IPS DF 6.9 (cell line): ENCODE results near the gene IRF2.
"Not testable (repeated sequence)": the region's sequence is repeated elsewhere in the genome, so short reads cannot be mapped to it uniquely, and the experiment has no call there.

Experiments
- DNase-seq: peaks from one replicate; pipeline ENCODE4 v3.0.0-alpha.2; 2013; ENCODE audit warnings: low read depth, low spot score
- H3K27ac ChIP-seq: one replicate; pipeline ENCODE4 v1.5.1; 2013; ENCODE audit warnings: low read length, control low read depth
- H3K27me3 ChIP-seq: 2 replicates; pipeline ENCODE4 v1.6.1; 2013; ENCODE audit warnings: mild to moderate bottlenecking, low read length; ENCODE audit not compliant: control insufficient read depth, insufficient read depth
- H3K36me3 ChIP-seq: 2 replicates; pipeline ENCODE4 v1.6.1; 2013; ENCODE audit warnings: low read length; ENCODE audit not compliant: control insufficient read depth, insufficient read depth
- H3K4me1 ChIP-seq: 2 replicates; pipeline ENCODE4 v1.6.1; 2013; ENCODE audit warnings: low read length; ENCODE audit not compliant: control insufficient read depth, insufficient read depth
- H3K4me3 ChIP-seq: 2 replicates; pipeline ENCODE4 v1.5.1; 2013; ENCODE audit warnings: mild to moderate bottlenecking, low read length
- H3K9me3 ChIP-seq: 2 replicates; pipeline ENCODE4 v1.6.1; 2013; ENCODE audit warnings: low read length, inconsistent platforms; ENCODE audit not compliant: control insufficient read depth, insufficient read depth
- WGBS: extraction: QIAGEN DNeasy Blood & Tissue Kit; methylation state at CpG from one replicate; pipeline ENCODE4 v1.1.7; 2013; ENCODE audit warnings: mixed read lengths, missing lambda C conversion rate; ENCODE audit not compliant: insufficient read length, insufficient coverage; 5-methylcytosine and 5-hydroxymethylcytosine counted together

IRF2 gene

GRCh38 chr4:184347251-184348239, 126.8 kb downstream of the IRF2 start:
- Histone ChIP-seq H3K36me3 (no peaks in the 10 kb centered on the region), H3K4me3 (no peak overlapping the region), H3K4me1 (peaks cover 3% of the 10 kb centered on the region; the same call in 1 of the 2 replicates), H3K27me3 (no peaks in the 10 kb centered on the region), H3K27ac (peak overlapping the region; percentile 7), H3K9me3 (no peaks in the 10 kb centered on the region)
- WGBS = no CpG with 5 or more reads among the region's 16 CpGs
- DNase-seq = peak; percentile 78

- no peaks in the 10 kb centered on the region for H3K27me3 ChIP-seq
- no peaks in the 10 kb centered on the region for H3K9me3 ChIP-seq
- DNase-seq = no peak
- H3K4me3 ChIP-seq = no peak overlapping the region
- peaks cover 3% of the 10 kb centered on the region; the same call in 1 of the 2 replicates for H3K4me1 ChIP-seq
- no CpG with 5 or more reads among the region's 2 CpGs for WGBS
- H3K36me3 ChIP-seq = no peaks in the 10 kb centered on the region
- H3K27ac ChIP-seq = no peak overlapping the region
Observed at GRCh38 chr4:184346682-184347081, 127.7 kb downstream of the IRF2 start.

- not testable (repeated sequence) for DNase-seq, H3K27me3 ChIP-seq, H3K27ac ChIP-seq, H3K4me1 ChIP-seq, H3K36me3 ChIP-seq, H3K4me3 ChIP-seq, H3K9me3 ChIP-seq
- no CpG with 5 or more reads among the region's 6 CpGs for WGBS
Observed at GRCh38 chr4:184346273-184346672, 128.1 kb downstream of the IRF2 start.

- no CpG with 5 or more reads among the region's 3 CpGs for WGBS
- H3K9me3 ChIP-seq = no peaks in the 10 kb centered on the region
- H3K4me1 ChIP-seq = peaks cover 3% of the 10 kb centered on the region; the same call in 1 of the 2 replicates
- no peaks in the 10 kb centered on the region for H3K36me3 ChIP-seq
- no peak overlapping the region for H3K4me3 ChIP-seq
- no peak overlapping the region for H3K27ac ChIP-seq
- DNase-seq = no peak
- H3K27me3 ChIP-seq = no peaks in the 10 kb centered on the region
Observed at GRCh38 chr4:184345573-184345922, 128.8 kb downstream of the IRF2 start.

- Histone ChIP-seq H3K27me3 (no peaks in the 10 kb centered on the region), H3K9me3 (no peaks in the 10 kb centered on the region), H3K4me1 (peaks cover 3% of the 10 kb centered on the region; the same call in 1 of the 2 replicates), H3K4me3 (no peak overlapping the region), H3K36me3 (no peaks in the 10 kb centered on the region), H3K27ac (no peak overlapping the region)
- WGBS = no CpG with 5 or more reads among the region's 8 CpGs
- no peak for DNase-seq
Observed at GRCh38 chr4:184344899-184345572, 129.3 kb downstream of the IRF2 start.

- Histone ChIP-seq H3K9me3 (no peaks in the 10 kb centered on the region), H3K4me1 (peaks cover 3% of the 10 kb centered on the region; the same call in 1 of the 2 replicates), H3K27ac (no peak overlapping the region), H3K27me3 (no peaks in the 10 kb centered on the region), H3K36me3 (no peaks in the 10 kb centered on the region), H3K4me3 (no peak overlapping the region)
- no peak for DNase-seq
- no CpG with 5 or more reads among the region's 4 CpGs for WGBS
Observed at GRCh38 chr4:184344435-184344834, 129.9 kb downstream of the IRF2 start.

- Histone ChIP-seq H3K36me3 (no peaks in the 10 kb centered on the region), H3K9me3 (no peaks in the 10 kb centered on the region), H3K27me3 (no peaks in the 10 kb centered on the region), H3K4me3 (peak overlapping the region; percentile 35; the same call in 1 of the 2 replicates), H3K4me1 (peaks cover 3% of the 10 kb centered on the region; the same call in 1 of the 2 replicates), H3K27ac (no peak overlapping the region)
- no CpG with 5 or more reads among the region's 19 CpGs for WGBS
- DNase-seq = peak; percentile 67
Observed at GRCh38 chr4:184343502-184344177, 130.7 kb downstream of the IRF2 start.

- not testable (repeated sequence) for H3K4me3 ChIP-seq, H3K4me1 ChIP-seq
- no CpG with 5 or more reads among the region's 1 CpG for WGBS
Observed at GRCh38 chr4:184342857-184343237, 131.5 kb downstream of the IRF2 start.

GRCh38 chr4:184342167-184342856, 132.0 kb downstream of the IRF2 start:
- H3K27ac ChIP-seq = no peak overlapping the region
- no peaks in the 10 kb centered on the region for H3K27me3 ChIP-seq
- no peaks in the 10 kb centered on the region; the same call in 1 of the 2 replicates for H3K4me1 ChIP-seq
- DNase-seq = no peak
- no peaks in the 10 kb centered on the region for H3K9me3 ChIP-seq
- no CpG with 5 or more reads among the region's 6 CpGs for WGBS
- no peak overlapping the region for H3K4me3 ChIP-seq
- H3K36me3 ChIP-seq = no peaks in the 10 kb centered on the region

More at GRCh38 chr4:184342857-184343237, 131.5 kb downstream of the IRF2 start:
- not testable (repeated sequence) for H3K9me3 ChIP-seq, DNase-seq, H3K27ac ChIP-seq, H3K27me3 ChIP-seq, H3K36me3 ChIP-seq
